GM18526 (cell line): Measurements from ENCODE around the gene CD177.

Source experiments
- POLR2A ChIP-seq: IDR thresholded peaks from 3 replicates; pipeline ENCODE4 v1.6.1; 2011; ENCODE audit not compliant: insufficient read length; ENCODE audit errors: extremely low read depth

The CD177 gene

DNA sequence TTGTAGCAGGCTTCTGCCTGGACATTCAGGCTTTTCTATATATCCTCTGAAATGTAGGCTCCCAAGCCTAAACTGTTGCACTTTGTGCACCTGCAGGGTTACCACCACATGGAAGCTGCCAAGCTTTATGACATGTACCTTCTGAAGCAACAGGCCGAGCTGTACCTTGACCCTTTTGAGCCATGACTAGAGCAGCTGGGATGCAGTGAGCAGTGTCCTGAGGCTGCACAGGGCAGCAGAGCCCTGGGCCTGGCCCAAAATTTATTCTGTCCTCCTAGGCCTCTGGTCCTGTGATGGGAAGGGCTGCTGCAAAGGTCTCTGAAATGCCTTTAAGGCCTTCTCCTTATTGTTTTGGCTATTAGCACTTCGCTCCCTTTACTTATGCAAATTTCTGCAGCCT lies 23.5 kb upstream of the CD177 start:
- no peak for TF ChIP-seq POLR2A

- no peak for TF ChIP-seq POLR2A
These were observed 22.6 kb upstream of the CD177 start for GRCh38 chr19:43330726-43331434.

- no peak for TF ChIP-seq POLR2A
These were observed 22.0 kb upstream of the CD177 start for GRCh38 chr19:43331435-43332010.

GRCh38 chr19:43332058-43332922 lies 21.2 kb upstream of the CD177 start:
- no peak for TF ChIP-seq POLR2A

DNA sequence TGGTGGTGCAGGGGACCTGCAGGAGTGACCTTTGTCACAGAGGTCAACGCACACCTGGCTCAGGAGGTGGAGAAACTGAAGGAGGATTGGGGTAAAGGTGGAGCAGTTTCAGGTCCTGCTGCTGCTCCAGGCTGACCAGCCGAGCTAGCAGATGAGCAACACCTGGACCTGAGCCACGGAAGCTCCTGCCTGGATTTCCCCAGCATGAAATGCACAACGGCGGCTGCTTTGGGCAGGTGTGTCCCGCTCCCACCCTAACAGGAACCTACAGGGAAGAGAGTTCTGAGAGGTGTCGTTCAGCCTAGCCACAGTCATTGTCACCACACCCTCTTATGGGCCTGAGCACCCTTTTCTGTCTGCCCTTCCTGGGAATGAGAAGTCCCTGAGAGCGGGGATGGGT lies 15.7 kb upstream of the CD177 start:
- TF ChIP-seq POLR2A: no peak

GRCh38 chr19:43338530-43338929 lies 15.0 kb upstream of the CD177 start:
- TF ChIP-seq POLR2A: no peak

DNA sequence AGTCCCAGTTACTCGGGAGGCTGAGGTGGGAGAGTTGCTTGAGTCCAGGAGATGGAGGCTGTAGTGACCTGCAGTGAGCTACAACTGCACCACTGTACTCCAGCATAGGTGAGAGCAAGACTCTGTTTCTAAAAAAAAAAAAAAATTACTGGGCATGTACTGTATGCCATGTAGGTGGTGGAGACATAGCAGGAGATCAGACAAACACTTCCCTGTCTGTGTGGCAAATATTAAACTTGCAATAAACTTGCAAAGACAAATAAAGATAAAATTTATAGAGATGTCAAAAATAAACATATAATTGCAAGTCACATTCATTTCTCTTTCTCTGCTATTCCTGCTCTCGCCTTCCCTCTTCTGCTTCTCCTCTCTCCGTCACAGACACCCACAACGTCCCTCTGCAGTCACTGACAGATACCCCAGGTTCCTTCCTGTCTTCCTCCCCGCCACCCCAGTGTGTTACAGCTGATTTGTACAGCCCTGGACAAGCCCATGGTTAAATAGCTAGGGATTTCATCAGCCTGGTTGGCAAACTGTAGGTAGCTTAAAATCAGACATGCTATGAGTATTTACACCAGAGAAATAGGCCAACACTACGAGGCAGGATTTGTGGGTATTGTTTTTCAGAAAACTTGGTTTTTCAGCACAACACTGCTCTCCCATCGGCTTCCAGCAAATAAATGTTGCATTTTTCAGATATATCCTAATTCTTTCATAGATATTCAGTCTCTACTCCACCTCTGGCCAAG lies 1.3 kb upstream of the CD177 start:
- no peak for TF ChIP-seq POLR2A

DNA sequence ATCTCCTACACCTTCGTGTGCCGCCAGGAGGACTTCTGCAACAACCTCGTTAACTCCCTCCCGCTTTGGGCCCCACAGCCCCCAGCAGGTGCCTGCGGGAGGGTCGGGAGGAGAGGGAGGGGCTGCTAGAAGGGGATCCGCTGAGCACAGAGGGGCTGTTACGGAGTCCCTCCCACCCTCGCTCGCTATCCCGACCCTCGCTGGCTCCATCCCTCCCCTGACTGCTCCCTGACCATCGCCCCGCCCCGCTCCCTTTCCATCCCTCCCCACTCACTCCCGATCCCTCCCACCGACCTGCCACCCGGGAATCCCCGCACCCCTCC lies 780 bp downstream of the CD177 start:
- no peak for TF ChIP-seq POLR2A

- no peak for TF ChIP-seq POLR2A
These were observed 8.7 kb downstream of the CD177 start for GRCh38 chr19:43362179-43362578.

GRCh38 chr19:43362745-43363144 lies 9.3 kb downstream of the CD177 start:
- TF ChIP-seq POLR2A: no peak

DNA sequence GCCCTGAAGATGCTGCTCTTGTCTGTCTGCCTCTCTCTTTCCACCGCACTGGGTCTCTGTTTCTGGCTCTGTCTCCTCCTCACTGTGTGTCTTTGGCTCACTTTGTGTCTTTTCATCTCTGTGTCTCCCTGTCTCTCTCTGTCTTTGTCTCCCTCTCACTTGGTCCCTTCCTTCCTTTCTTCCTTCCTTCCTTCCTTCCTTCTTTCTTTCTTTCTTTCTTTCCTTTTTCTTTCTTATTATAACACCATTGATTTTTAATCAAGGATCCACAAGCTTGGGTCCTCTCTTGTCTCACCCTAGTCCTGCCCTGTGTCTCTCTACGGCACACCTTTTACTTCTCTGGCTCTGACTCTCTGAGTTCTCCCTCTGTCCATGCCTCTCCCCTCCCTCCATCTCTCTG lies 14.3 kb downstream of the CD177 start:
- TF ChIP-seq POLR2A: no peak

DNA sequence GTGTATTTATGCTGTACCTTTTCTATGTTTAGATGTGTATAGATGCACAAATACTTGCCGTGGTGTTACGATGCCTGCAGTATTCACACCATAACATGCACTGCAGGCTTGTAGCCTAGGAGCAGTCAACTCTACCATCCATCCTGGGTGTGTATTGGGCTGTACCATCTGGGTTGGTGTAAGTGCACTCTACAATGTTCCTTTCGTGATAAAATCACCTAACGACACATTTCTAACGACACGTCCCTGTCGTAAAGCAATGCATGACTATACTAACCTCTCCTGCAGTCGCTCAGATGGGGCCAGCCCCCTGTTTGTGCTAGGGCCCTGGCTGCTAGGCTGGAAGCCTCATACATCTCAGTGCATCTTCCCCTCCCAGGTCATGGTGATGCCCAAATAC lies 18.4 kb downstream of the CD177 start:
- no peak for TF ChIP-seq POLR2A

- TF ChIP-seq POLR2A: no peak
These were observed 19.0 kb downstream of the CD177 start for GRCh38 chr19:43372462-43372861.

DNA sequence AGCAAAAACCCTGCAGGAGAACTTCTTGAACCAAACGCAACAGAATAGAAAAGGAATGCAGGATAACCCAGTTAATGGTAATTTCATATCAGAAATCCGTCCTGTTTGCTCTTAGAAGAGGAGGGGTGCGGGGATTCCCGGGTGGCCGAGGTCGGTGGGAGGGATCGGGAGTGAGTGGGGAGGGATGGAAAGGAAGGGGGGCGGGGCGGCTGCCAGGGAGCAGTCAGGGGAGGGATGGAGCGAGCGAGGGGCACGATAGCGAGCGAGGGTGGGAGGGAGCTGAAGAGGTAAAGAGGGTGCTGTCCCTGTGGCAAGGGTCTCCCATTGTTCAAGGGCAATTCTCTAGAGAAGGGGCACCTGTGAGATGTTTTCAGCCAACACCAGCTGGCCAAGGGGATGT lies 26.5 kb downstream of the CD177 start:
- no peak for TF ChIP-seq POLR2A

- TF ChIP-seq POLR2A: no peak
These were observed 27.4 kb downstream of the CD177 start for GRCh38 chr19:43380771-43381386.
